Endodermal cell (in vitro differentiated cells): ENCODE data around the gene SPATA25. TPM values are rescaled to one million over a fixed set of nuclear protein-coding genes. Genes with fewer than 3 reads are reported as not detected.

ENCODE experiments used
- DNase-seq: peaks from one replicate; pipeline ENCODE4 v3.0.0-alpha.2; 2017
- H3K27ac ChIP-seq: 2 replicates; pipeline ENCODE4 v1.5.1; 2013; ENCODE audit warnings: mild to moderate bottlenecking, low read depth, low read length, moderate library complexity
- H3K27me3 ChIP-seq: 2 replicates; pipeline ENCODE4 v1.6.1; 2013; ENCODE audit warnings: mild to moderate bottlenecking, low read length, moderate library complexity; ENCODE audit not compliant: insufficient read depth, control insufficient read depth, poor library complexity, severe bottlenecking
- H3K36me3 ChIP-seq: 2 replicates; pipeline ENCODE4 v1.7.0; 2013; ENCODE audit warnings: mild to moderate bottlenecking, low read length, moderate library complexity; ENCODE audit not compliant: control insufficient read depth, insufficient read depth
- H3K4me1 ChIP-seq: one replicate; pipeline ENCODE4 v1.7.0; 2013; ENCODE audit warnings: low read length; ENCODE audit not compliant: control insufficient read depth, insufficient read depth
- H3K4me3 ChIP-seq: 2 replicates; pipeline ENCODE4 v1.5.1; 2013; ENCODE audit warnings: mild to moderate bottlenecking, low read length, moderate library complexity
- H3K9ac ChIP-seq: 2 replicates; pipeline ENCODE4 v1.6.1; 2013; ENCODE audit warnings: mild to moderate bottlenecking, low read length, moderate library complexity; ENCODE audit not compliant: poor library complexity, severe bottlenecking; ENCODE audit errors: extremely low read depth
- H3K9me3 ChIP-seq: 2 replicates; pipeline ENCODE4 v1.6.1; 2013; ENCODE audit warnings: mild to moderate bottlenecking, low read length, moderate library complexity; ENCODE audit not compliant: control insufficient read depth
- H3K27ac Mint-ChIP-seq: 2 replicates; pipeline ENCODE4 v1.8.0; 2020; ENCODE audit warnings: mixed read lengths
- H3K27me3 Mint-ChIP-seq: 2 replicates; pipeline ENCODE4 v1.8.0; 2021; ENCODE audit warnings: mild to moderate bottlenecking, mixed read lengths; ENCODE audit not compliant: insufficient read depth
- H3K36me3 Mint-ChIP-seq: 2 replicates; pipeline ENCODE4 v1.8.0; 2020; ENCODE audit warnings: low read depth, mixed read lengths
- H3K4me1 Mint-ChIP-seq: 2 replicates; pipeline ENCODE4 v1.8.0; 2020; ENCODE audit warnings: mixed read lengths
- H3K4me3 Mint-ChIP-seq: 2 replicates; pipeline ENCODE4 v1.8.0; 2020; ENCODE audit warnings: mild to moderate bottlenecking, moderate library complexity, mixed read lengths
- H3K9me3 Mint-ChIP-seq: 2 replicates; pipeline ENCODE4 v1.8.0; 2020; ENCODE audit warnings: mild to moderate bottlenecking, mixed read lengths
- WGBS, 2 experiments: methylation state at CpG; one replicate each; pipeline versions ENCODE4 v1.1.5 to v1.1.7; 2013; ENCODE audit warnings: missing lambda C conversion rate in 2 of 2, mixed read lengths in 1 of 2; ENCODE audit not compliant: insufficient coverage in 1 of 2, insufficient read length in 1 of 2; 5-methylcytosine and 5-hydroxymethylcytosine counted together
- total RNA-seq, 2 donors: library from RNA; stranded (reverse); fragmentation: NEBNext Ultra II Directional in 1 of 2; extraction: Animal tissue kit (Norgen Biotek cat#: 25700) in 1 of 2; gene quantifications; 2 replicates in 1 of 2; 3 replicates in 1 of 2; pipeline ENCODE4 v1.2.1, GENCODE V29; 2021
- TF ChIP-seq, protein P1 (sequence below): fragments of 200-600 bp; sonication (generic); conservative IDR thresholded peaks from 2 replicates; pipeline ENCODE4 v1.5.0; 2021; ENCODE audit warnings: antibody characterized with exemption, mild to moderate bottlenecking

SPATA25 gene
- total RNA-seq, 2 donors from 2014 or later, result 2.2 to 2.6 TPM

DNA sequence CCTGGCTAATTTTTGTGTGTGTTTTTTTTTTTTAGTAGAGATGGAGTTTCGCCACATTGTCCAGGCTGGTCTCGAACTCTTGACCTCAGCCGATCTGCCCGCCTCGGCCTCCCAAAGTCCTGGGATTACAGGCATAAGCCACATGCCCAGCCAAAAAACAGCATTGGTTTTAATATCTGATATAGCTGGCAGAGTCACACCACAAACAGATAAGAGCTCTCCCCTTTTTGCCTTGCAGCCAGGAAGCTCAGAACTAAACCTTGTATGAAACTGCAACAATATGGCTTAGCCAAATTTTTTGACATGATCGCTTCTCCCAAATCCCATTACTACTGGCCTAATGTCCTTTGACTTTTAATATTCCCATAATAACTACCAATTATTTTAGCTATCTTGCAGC, 35.1 kb downstream of the SPATA25 start:
- H3K9me3 ChIP-seq, result peaks cover 21% of the 10 kb centered on the region
- no peaks in the 10 kb centered on the region for H3K27me3 ChIP-seq
- no peak overlapping the region for H3K27ac ChIP-seq
- no peak overlapping the region for H3K9ac ChIP-seq
- peaks cover 6% of the 10 kb centered on the region for H3K4me1 ChIP-seq
- Mint-ChIP-seq H3K4me1 (peaks cover 34% of the 10 kb centered on the region), H3K4me3 (no peak overlapping the region), H3K27me3 (no peaks in the 10 kb centered on the region), H3K9me3 (peaks cover 7% of the 10 kb centered on the region), H3K36me3 (peaks cover 41% of the 10 kb centered on the region), H3K27ac (no peak overlapping the region)
- WGBS, 2 experiments, result 88 to 95% methylated on average over 4 to 6 of the region's 6 CpGs
- TF ChIP-seq, protein P1, sequence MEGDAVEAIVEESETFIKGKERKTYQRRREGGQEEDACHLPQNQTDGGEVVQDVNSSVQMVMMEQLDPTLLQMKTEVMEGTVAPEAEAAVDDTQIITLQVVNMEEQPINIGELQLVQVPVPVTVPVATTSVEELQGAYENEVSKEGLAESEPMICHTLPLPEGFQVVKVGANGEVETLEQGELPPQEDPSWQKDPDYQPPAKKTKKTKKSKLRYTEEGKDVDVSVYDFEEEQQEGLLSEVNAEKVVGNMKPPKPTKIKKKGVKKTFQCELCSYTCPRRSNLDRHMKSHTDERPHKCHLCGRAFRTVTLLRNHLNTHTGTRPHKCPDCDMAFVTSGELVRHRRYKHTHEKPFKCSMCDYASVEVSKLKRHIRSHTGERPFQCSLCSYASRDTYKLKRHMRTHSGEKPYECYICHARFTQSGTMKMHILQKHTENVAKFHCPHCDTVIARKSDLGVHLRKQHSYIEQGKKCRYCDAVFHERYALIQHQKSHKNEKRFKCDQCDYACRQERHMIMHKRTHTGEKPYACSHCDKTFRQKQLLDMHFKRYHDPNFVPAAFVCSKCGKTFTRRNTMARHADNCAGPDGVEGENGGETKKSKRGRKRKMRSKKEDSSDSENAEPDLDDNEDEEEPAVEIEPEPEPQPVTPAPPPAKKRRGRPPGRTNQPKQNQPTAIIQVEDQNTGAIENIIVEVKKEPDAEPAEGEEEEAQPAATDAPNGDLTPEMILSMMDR, result no peak
- peaks cover 41% of the 10 kb centered on the region for H3K36me3 ChIP-seq
- H3K4me3 ChIP-seq, result no peak overlapping the region
- DNase-seq, result no peak

DNA sequence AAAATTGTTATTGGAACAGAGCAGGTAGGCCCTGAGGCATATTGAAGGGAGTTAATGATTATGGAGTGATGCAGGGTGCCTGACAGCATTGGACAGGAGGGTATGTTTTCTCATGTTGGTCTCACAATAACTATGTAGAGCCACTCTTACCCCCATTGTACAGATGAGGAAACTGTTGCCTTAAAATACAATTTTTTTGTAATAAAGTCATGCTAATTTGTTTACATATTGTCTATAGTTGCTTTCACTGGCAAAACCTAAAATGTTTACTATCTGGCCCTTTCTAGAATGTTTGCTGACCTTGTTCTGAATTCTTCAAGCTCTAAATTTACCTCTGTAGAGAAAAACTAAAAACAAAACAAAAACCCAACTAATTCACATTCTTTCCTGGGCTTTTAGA, 35.9 kb downstream of the SPATA25 start:
- Mint-ChIP-seq H3K36me3 (peaks cover 46% of the 10 kb centered on the region), H3K4me3 (no peak overlapping the region)

DNA sequence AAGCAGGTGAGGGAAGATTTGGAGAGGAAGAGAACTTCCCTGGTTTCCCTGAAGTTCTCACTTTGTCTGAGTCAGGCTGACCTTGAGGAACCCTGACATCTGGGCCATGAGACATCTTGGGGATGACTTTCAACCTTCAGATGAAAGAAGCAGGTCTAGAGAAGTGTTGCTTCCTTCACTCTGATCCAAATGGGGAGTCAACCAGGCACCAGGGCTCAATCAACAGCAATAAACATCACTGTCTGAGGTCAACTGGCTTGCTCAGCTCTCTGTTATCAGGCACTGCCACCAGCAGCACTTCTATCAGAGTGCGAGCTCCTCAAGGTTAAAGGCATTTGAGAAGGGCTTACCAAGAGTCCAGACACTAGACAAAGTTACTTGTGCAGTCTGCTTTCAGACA, 36.5 kb downstream of the SPATA25 start:
- 95 to 100% methylated on average over 1 of the region's 1 CpG for WGBS, 2 experiments
- TF ChIP-seq, protein P1, result no peak
- no peak overlapping the region for H3K27ac Mint-ChIP-seq
- H3K4me3 ChIP-seq, result no peak overlapping the region
- H3K36me3 ChIP-seq, result peaks cover 53% of the 10 kb centered on the region
- no peaks in the 10 kb centered on the region for H3K27me3 Mint-ChIP-seq
- peaks cover 28% of the 10 kb centered on the region for H3K4me1 Mint-ChIP-seq
- no peaks in the 10 kb centered on the region for H3K27me3 ChIP-seq
- peaks cover 52% of the 10 kb centered on the region for H3K36me3 Mint-ChIP-seq
- peaks cover 7% of the 10 kb centered on the region for H3K9me3 Mint-ChIP-seq
- peaks cover 6% of the 10 kb centered on the region for H3K4me1 ChIP-seq
- no peak overlapping the region for H3K9ac ChIP-seq
- no peak for DNase-seq
- peaks cover 21% of the 10 kb centered on the region for H3K9me3 ChIP-seq
- no peak overlapping the region for H3K4me3 Mint-ChIP-seq
- H3K27ac ChIP-seq, result no peak overlapping the region

More for the DNA sequence above, 35.9 kb downstream of the SPATA25 start:
- Mint-ChIP-seq H3K9me3 (peaks cover 7% of the 10 kb centered on the region), H3K27ac (no peak overlapping the region), H3K4me1 (peaks cover 31% of the 10 kb centered on the region), H3K27me3 (no peaks in the 10 kb centered on the region)
- TF ChIP-seq, protein P1, result no peak
- no peak overlapping the region for H3K9ac ChIP-seq
- peaks cover 6% of the 10 kb centered on the region for H3K4me1 ChIP-seq
- peaks cover 47% of the 10 kb centered on the region for H3K36me3 ChIP-seq
- no peaks in the 10 kb centered on the region for H3K27me3 ChIP-seq
- no peak for DNase-seq
- H3K9me3 ChIP-seq, result peaks cover 21% of the 10 kb centered on the region
- no peak overlapping the region for H3K27ac ChIP-seq
- H3K4me3 ChIP-seq, result no peak overlapping the region
